Measurements from ENCODE around the gene TMPRSS4. TPM values are rescaled to one million over a fixed set of nuclear protein-coding genes. Genes with fewer than 3 reads are reported as not detected.

The TMPRSS4 gene
- total RNA-seq, 1 donor from 2014 or later, result not detected

DNA sequence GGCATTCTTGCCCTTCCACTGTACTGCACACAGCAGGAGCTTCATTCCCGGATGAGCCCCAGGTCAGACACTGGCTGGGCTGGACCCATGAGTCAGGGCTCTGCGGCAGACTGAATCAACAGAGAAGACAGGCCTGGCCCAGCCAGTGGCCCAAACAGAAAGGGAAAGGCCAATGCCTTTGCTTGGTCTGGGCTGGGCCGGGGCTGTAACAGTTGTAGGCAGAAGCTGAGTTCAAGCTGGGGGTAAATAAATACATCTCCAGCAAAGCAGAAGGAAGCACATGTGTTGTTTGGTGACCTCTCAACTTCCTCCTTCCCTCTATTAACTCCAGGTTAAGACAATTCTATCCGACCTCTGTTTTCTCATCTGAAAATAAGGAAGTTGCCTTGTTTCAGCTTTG, 11.7 kb downstream of the TMPRSS4 start:
- H3K9me3 Mint-ChIP-seq, result peaks cover 7% of the 10 kb centered on the region
- peaks cover 44% of the 10 kb centered on the region for H3K4me1 Mint-ChIP-seq
- TF ChIP-seq CTCF (conservative IDR thresholded peaks at IDR 0.05), result no peak
- H3K4me3 Mint-ChIP-seq, result no peak overlapping the region
- H3K27me3 Mint-ChIP-seq (ENCODE audit: low read depth), result no peaks in the 10 kb centered on the region
- H3K27ac Mint-ChIP-seq (ENCODE audit: unreplicated experiment), result no peak overlapping the region
- peaks cover 8% of the 10 kb centered on the region for H3K36me3 Mint-ChIP-seq (ENCODE audit: low read depth)
- DNase-seq (ENCODE audit: low read depth, low spot score), result no peak

DNA sequence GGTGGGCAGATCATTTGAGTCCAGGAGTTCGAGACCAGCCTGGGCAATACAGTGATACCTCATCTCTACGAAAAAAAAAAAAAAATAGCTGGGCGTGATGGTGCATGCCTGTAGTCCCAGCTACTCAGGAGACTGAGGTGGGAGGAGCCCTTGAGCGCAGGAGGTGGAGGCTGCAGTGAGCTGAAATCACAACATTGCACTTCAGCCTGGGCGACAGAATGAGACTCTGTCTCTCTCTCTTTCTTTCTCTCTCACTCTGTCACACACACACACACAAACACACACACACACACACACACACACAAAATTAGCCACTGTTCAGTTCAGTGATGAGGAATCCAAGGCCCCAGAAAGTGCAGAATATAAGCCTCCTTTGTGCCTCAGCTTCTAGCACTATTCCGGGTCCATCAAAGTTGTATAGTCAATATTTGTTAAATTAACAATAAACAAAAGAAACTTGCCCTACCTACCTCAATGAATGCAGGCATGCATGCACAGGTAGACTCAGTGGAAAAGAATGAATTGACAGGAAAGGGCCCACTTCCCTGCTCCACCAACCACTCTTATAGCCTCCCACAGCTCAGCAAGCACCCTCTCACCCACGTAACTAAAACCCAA, 13.8 kb downstream of the TMPRSS4 start:
- no peak for TF ChIP-seq CTCF (conservative IDR thresholded peaks at IDR 0.05)
- H3K27ac Mint-ChIP-seq (ENCODE audit: unreplicated experiment), result no peak overlapping the region
- DNase-seq (ENCODE audit: low read depth, low spot score), result no peak
- peaks cover 7% of the 10 kb centered on the region for H3K9me3 Mint-ChIP-seq
- H3K36me3 Mint-ChIP-seq (ENCODE audit: low read depth), result peaks cover 8% of the 10 kb centered on the region
- no peaks in the 10 kb centered on the region for H3K27me3 Mint-ChIP-seq (ENCODE audit: low read depth)
- H3K4me1 Mint-ChIP-seq, result peaks cover 39% of the 10 kb centered on the region
- no peak overlapping the region for H3K4me3 Mint-ChIP-seq

DNA sequence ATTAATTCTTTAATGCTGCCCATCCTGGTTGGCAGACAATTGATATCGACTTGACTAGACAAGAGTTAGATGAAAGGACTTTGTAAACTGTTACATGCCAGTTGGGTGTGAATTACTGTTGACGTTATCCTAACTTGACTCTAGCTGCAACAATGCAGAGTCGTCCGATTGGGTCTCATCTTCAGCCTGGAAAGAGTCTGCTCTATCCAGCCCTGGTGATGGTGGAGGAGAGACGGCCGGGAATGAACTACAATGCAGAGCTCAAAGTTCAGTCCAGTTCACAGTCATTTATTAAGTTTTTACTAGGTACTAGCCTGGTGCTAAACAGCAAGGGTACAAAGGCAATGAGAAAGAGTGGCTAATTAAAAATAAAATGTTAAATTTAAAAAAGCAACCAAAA, 14.8 kb downstream of the TMPRSS4 start:
- Mint-ChIP-seq H3K27me3 (ENCODE audit: low read depth) (no peaks in the 10 kb centered on the region), H3K36me3 (ENCODE audit: low read depth) (peaks cover 8% of the 10 kb centered on the region), H3K4me3 (no peak overlapping the region), H3K9me3 (peaks cover 4% of the 10 kb centered on the region), H3K4me1 (peaks cover 32% of the 10 kb centered on the region), H3K27ac (ENCODE audit: unreplicated experiment) (no peak overlapping the region)
- DNase-seq (ENCODE audit: low read depth, low spot score), result no peak
- TF ChIP-seq CTCF (conservative IDR thresholded peaks at IDR 0.05), result no peak

GRCh38 chr11:118092907-118093571, 16.2 kb downstream of the TMPRSS4 start:
- peaks cover 4% of the 10 kb centered on the region for H3K9me3 Mint-ChIP-seq
- H3K4me3 Mint-ChIP-seq, result no peak overlapping the region
- peaks cover 32% of the 10 kb centered on the region for H3K4me1 Mint-ChIP-seq
- no peak overlapping the region for H3K27ac Mint-ChIP-seq (ENCODE audit: unreplicated experiment)
- no peaks in the 10 kb centered on the region for H3K27me3 Mint-ChIP-seq (ENCODE audit: low read depth)
- H3K36me3 Mint-ChIP-seq (ENCODE audit: low read depth), result peaks cover 4% of the 10 kb centered on the region
- no peak for TF ChIP-seq CTCF (conservative IDR thresholded peaks at IDR 0.05)
- DNase-seq (ENCODE audit: low read depth, low spot score), result no peak

- Mint-ChIP-seq H3K9me3 (no peaks in the 10 kb centered on the region), H3K36me3 (ENCODE audit: low read depth) (no peaks in the 10 kb centered on the region), H3K27me3 (ENCODE audit: low read depth) (no peaks in the 10 kb centered on the region), H3K27ac (ENCODE audit: unreplicated experiment) (no peak overlapping the region), H3K4me3 (no peak overlapping the region), H3K4me1 (peaks cover 53% of the 10 kb centered on the region)
- DNase-seq (ENCODE audit: low read depth, low spot score), result no peak
- TF ChIP-seq CTCF (conservative IDR thresholded peaks at IDR 0.05), result no peak
Measured at GRCh38 chr11:118095493-118095892, 18.6 kb downstream of the TMPRSS4 start.

Measured in neural crest cell (in vitro differentiated cells).